CD14-positive monocyte (primary cell): ENCODE measurements around the gene ANKRD50. TPM values are rescaled to one million over a fixed set of nuclear protein-coding genes. Genes with fewer than 3 reads are reported as not detected.

Experiments
- DNase-seq, 3 donors: peaks; one replicate each; pipeline ENCODE4 v3.0.0-alpha.2; 2011 to 2022
- H2AFZ ChIP-seq: 2 replicates; pipeline ENCODE4 v1.6.0; 2012; ENCODE audit warnings: mild to moderate bottlenecking, low read depth, low read length, inconsistent platforms; ENCODE audit not compliant: insufficient read depth, poor library complexity, severe bottlenecking
- H3K27ac ChIP-seq, 2 donors: 1 replicate in 1 of 2; 2 replicates in 1 of 2; pipeline ENCODE4 v1.5.1; 2012 to 2013; ENCODE audit warnings: low read length in 2 of 2, control low read depth in 1 of 2, inconsistent platforms in 1 of 2, low read depth in 1 of 2, mild to moderate bottlenecking in 1 of 2
- H3K27me3 ChIP-seq, 2 donors: one replicate each; pipeline versions ENCODE4 v1.6.0 to v1.6.1; 2011 to 2013; ENCODE audit warnings: low read length in 2 of 2; ENCODE audit not compliant: control insufficient read depth in 2 of 2, insufficient read depth in 2 of 2
- H3K36me3 ChIP-seq, 2 donors: replicated peaks in 1 of 2; 1 replicate in 1 of 2; 2 replicates in 1 of 2; pipeline versions ENCODE4 v1.5.1 to v1.6.1; 2012 to 2013; ENCODE audit warnings: low read length in 2 of 2, control low read depth in 1 of 2, inconsistent platforms in 1 of 2, mild to moderate bottlenecking in 1 of 2; ENCODE audit not compliant: insufficient read depth in 2 of 2, control insufficient read depth in 1 of 2
- H3K4me1 ChIP-seq, 2 donors: 1 replicate in 1 of 2; 2 replicates in 1 of 2; pipeline versions ENCODE4 v1.5.1 to v1.6.1; 2012 to 2013; ENCODE audit warnings: low read length in 2 of 2, control low read depth in 1 of 2, inconsistent platforms in 1 of 2, mild to moderate bottlenecking in 1 of 2, moderate library complexity in 1 of 2; ENCODE audit not compliant: insufficient read depth in 2 of 2, control insufficient read depth in 1 of 2
- H3K4me2 ChIP-seq: replicated peaks from 2 replicates; pipeline ENCODE3; 2012; ENCODE audit warnings: low read length, moderate library complexity, mild to moderate bottlenecking; ENCODE audit not compliant: poor library complexity, severe bottlenecking; ENCODE audit errors: extremely low read depth
- H3K4me3 ChIP-seq, 3 experiments: fragments of 200-600 bp in 1 of 3; sonication (generic) in 1 of 3; replicated peaks in 1 of 3; 1 replicate in 2 of 3; 2 replicates in 1 of 3; pipeline ENCODE4 v1.5.1; 2011 to 2013; ENCODE audit warnings: low read length in 3 of 3, mild to moderate bottlenecking in 3 of 3, control low read depth in 2 of 3, low read depth in 2 of 3, inconsistent platforms in 1 of 3, moderate library complexity in 1 of 3
- H3K79me2 ChIP-seq: 2 replicates; pipeline ENCODE4 v1.6.0; 2012; ENCODE audit warnings: mild to moderate bottlenecking, control low read depth, inconsistent platforms, low read length, moderate library complexity; ENCODE audit not compliant: insufficient read depth
- H3K9ac ChIP-seq: 2 replicates; pipeline ENCODE4 v1.6.0; 2017; ENCODE audit warnings: low read length, mild to moderate bottlenecking; ENCODE audit not compliant: insufficient read depth, poor library complexity, severe bottlenecking
- H3K9me3 ChIP-seq, 2 donors: replicated peaks in 1 of 2; 1 replicate in 1 of 2; 2 replicates in 1 of 2; pipeline versions ENCODE4 v1.5.1 to v1.6.1; 2012 to 2013; ENCODE audit warnings: low read length in 2 of 2, control low read depth in 1 of 2; ENCODE audit not compliant: control insufficient read depth in 1 of 2, insufficient read depth in 1 of 2
- H4K20me1 ChIP-seq: 2 replicates; pipeline ENCODE4 v1.6.0; 2012; ENCODE audit warnings: mild to moderate bottlenecking, low read length, control low read depth, moderate library complexity; ENCODE audit not compliant: insufficient read depth
- H3K27ac Mint-ChIP-seq, 7 donors: one replicate each; pipeline ENCODE4 v1.8.0; 2020; ENCODE audit warnings: mild to moderate bottlenecking in 7 of 7, mixed read lengths in 7 of 7, moderate library complexity in 6 of 7, inconsistent platforms in 2 of 7
- H3K27me3 Mint-ChIP-seq, 3 donors: one replicate each; pipeline ENCODE4 v1.8.0; 2021 to 2022; ENCODE audit warnings: low read depth in 3 of 3, mild to moderate bottlenecking in 3 of 3, mixed read lengths in 3 of 3, moderate library complexity in 3 of 3, inconsistent platforms in 1 of 3
- H3K36me3 Mint-ChIP-seq, 2 donors: one replicate each; pipeline ENCODE4 v1.8.0; 2020; ENCODE audit warnings: mixed read lengths in 2 of 2, inconsistent platforms in 1 of 2, mild to moderate bottlenecking in 1 of 2
- H3K4me1 Mint-ChIP-seq: one replicate; pipeline ENCODE4 v1.8.0; 2020; ENCODE audit warnings: mild to moderate bottlenecking, mixed read lengths
- H3K4me3 Mint-ChIP-seq, 2 donors: one replicate each; pipeline ENCODE4 v1.8.0; 2020; ENCODE audit warnings: mild to moderate bottlenecking in 2 of 2, mixed read lengths in 2 of 2, moderate library complexity in 1 of 2
- H3K9me3 Mint-ChIP-seq, 7 donors: one replicate each; pipeline ENCODE4 v1.8.0; 2020 to 2022; ENCODE audit warnings: mixed read lengths in 7 of 7, mild to moderate bottlenecking in 6 of 7, moderate library complexity in 6 of 7, inconsistent platforms in 2 of 7
- CTCF ChIP-seq: fragments of 200-600 bp; IDR thresholded peaks from one replicate; pipeline ENCODE4 v1.8.0; 2022; ENCODE audit warnings: antibody characterized with exemption, mild to moderate bottlenecking
- WGBS: methylation state at CpG from one replicate; pipeline ENCODE4 v1.1.5; 2013; ENCODE audit warnings: missing lambda C conversion rate; ENCODE audit not compliant: insufficient coverage; 5-methylcytosine and 5-hydroxymethylcytosine counted together
- intact Hi-C, 2 donors: fragments of 100-400 bp; cut with micrococcal nuclease; formaldehyde crosslinking; loops; one replicate each; pipeline versions ENCODE4 v1.15.0 to v1.15.1; 2023
- polyA plus RNA-seq, 3 donors: library from polyadenylated mRNA; depleted of rRNA in 1 of 3; unstranded in 2 of 3; stranded (reverse) in 1 of 3; fragments of 300-500 nt in 2 of 3; fragments of >200 nt in 1 of 3; fragmentation: Illumina TruSeq in 2 of 3; gene quantifications; 1 replicate in 2 of 3; 2 replicates in 1 of 3; pipeline ENCODE4 v1.2.3, GENCODE V29; 2012 to 2021

The ANKRD50 gene
- polyA plus RNA-seq, 3 donors: 2.6 to 6.4 (median 5.0) TPM

- WGBS: no CpG with 5 or more reads among the region's 4 CpGs
- H3K9ac ChIP-seq: no peak overlapping the region
- no peak overlapping the region for H3K4me3 ChIP-seq
- H3K4me2 ChIP-seq: no peak overlapping the region
- H2AFZ ChIP-seq: no peak overlapping the region
- DNase-seq: no peak
- no peak for TF ChIP-seq CTCF
- Mint-ChIP-seq H3K27me3 (peaks cover 0 to 2% (median 2%) of the 10 kb centered on the region in 3 donors), H3K36me3 (peaks cover 0 to 2% of the 10 kb centered on the region in 2 donors), H3K4me1 (peaks cover 8% of the 10 kb centered on the region), H3K9me3 (peaks cover 0 to 4% (median 0%) of the 10 kb centered on the region in 7 donors), H3K27ac (no peak overlapping the region), H3K4me3 (no peak overlapping the region)
- H3K4me1 ChIP-seq: peaks cover 4 to 9% of the 10 kb centered on the region in 2 donors
- no peaks in the 10 kb centered on the region for H3K27me3 ChIP-seq
- H4K20me1 ChIP-seq: no peaks in the 10 kb centered on the region
- no peak overlapping the region for H3K27ac ChIP-seq
- H3K79me2 ChIP-seq: peaks cover 3% of the 10 kb centered on the region
- intact Hi-C loops: loop anchor here in 1 of 2 donors (10.0 kb wide), 1 partner anchor 902 kb away; no protein-coding TSS in a partner anchor
- no peaks in the 10 kb centered on the region for H3K36me3 ChIP-seq
- H3K9me3 ChIP-seq: no peaks in the 10 kb centered on the region
Measured at GRCh38 chr4:124717101-124717500, 4.6 kb upstream of the ANKRD50 start.

- Mint-ChIP-seq H3K4me1 (peaks cover 21% of the 10 kb centered on the region), H3K9me3 (no peaks in the 10 kb centered on the region), H3K27ac (peak overlapping the region in 6 of 7 donors; percentile 96 to 99 (median 98)), H3K27me3 (peaks cover 0 to 1% (median 0%) of the 10 kb centered on the region in 3 donors), H3K4me3 (peak overlapping the region; percentile 90 to 95), H3K36me3 (peaks cover 2 to 5% of the 10 kb centered on the region in 2 donors)
- DNase-seq: peak; percentile 74 to 83 (median 74)
- H3K27me3 ChIP-seq: no peaks in the 10 kb centered on the region
- no peaks in the 10 kb centered on the region for H3K36me3 ChIP-seq
- H3K9ac ChIP-seq: peak overlapping the region; percentile 85
- 0% methylated on average over 4 of the region's 12 CpGs for WGBS
- H3K79me2 ChIP-seq: peaks cover 37% of the 10 kb centered on the region
- no peaks in the 10 kb centered on the region for H3K9me3 ChIP-seq
- peak overlapping the region; percentile 52 to 94 (median 88) for H3K4me3 ChIP-seq
- intact Hi-C loops: loop anchor here in 1 of 2 donors (10.0 kb wide), 1 partner anchor 898 kb away; no protein-coding TSS in a partner anchor
- TF ChIP-seq CTCF: peak; percentile 56
- H4K20me1 ChIP-seq: peaks cover 29% of the 10 kb centered on the region
- peak overlapping the region; percentile 81 to 95 for H3K27ac ChIP-seq
- peak overlapping the region; percentile 80 for H3K4me2 ChIP-seq
- H2AFZ ChIP-seq: peak overlapping the region; percentile 91
- H3K4me1 ChIP-seq: peaks cover 25 to 40% of the 10 kb centered on the region in 2 donors
Measured at GRCh38 chr4:124713185-124713592, 657 bp upstream of the ANKRD50 start.
